NCI-H187 treated with DMSO at 0.1 percent for 48 hours (cell line): ENCODE measurements around the gene DPP6.

Experiments used
- DNase-seq: peaks from one replicate; lab custom pipeline; 2025; lab: John Stamatoyannopoulos, UW

Gene DPP6

DNA sequence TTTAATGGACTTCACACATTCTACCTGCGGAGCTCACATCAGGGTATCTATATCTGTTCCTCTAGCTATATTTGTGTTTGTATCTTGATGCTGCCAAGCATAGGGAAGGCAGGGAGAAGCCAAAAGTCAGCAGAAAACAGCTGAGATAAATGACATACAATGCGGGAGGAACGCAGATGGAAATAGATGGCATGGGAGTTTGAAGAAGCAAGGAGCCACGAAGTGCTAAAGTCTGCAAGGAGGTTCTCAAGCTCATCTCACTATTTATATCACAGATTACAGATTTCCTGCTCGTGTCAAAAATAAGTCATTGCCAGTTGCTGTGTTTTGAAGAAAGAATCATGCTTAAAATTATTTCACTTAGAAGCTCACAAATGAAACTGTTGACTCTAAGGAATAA, 180.5 kb downstream of the DPP6 start:
- DNase-seq, result no peak

GRCh38 chr7:154241988-154242387, 189.8 kb downstream of the DPP6 start:
- DNase-seq, result no peak

DNA sequence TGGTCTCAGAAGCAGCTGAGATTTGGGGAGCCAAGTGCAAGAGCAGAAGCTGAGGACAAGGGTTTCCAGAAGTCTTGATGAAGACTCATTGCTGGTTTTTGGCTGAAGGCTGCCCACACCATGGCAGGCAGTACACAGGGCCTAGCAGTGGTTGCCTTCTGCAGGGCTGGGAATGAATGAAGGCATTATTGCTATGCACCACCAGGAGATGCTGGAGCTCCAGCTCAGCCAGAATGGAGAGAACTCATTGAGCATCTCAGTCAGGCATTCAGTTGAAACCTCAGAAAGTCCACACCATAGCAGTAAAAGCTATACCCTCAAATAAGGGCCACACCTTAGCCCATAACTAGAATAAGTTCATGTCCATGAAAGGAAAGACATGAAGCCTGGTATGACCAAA, 190.5 kb downstream of the DPP6 start:
- DNase-seq, result no peak

- no peak for DNase-seq
These were observed 199.8 kb downstream of the DPP6 start for GRCh38 chr7:154252046-154252445.

DNA sequence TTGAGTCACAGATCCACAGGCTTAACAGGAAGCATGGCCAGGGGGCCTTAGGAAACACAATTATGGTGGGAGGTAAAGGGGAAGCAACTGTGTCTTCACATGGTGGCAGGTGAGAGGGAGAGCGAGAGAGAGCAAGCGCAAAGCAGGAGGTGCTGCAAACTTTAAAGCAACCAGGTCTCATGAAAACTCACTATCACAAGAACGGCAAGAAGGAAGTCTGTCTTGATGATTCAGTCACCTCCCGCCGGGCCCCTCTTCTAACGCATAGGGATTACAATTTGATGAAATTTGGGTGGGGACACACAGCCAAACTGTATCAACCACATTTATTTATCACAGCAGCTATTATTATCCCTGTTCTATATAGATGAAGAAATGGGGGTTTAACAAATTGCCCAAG, 201.6 kb downstream of the DPP6 start:
- DNase-seq, result no peak

DNA sequence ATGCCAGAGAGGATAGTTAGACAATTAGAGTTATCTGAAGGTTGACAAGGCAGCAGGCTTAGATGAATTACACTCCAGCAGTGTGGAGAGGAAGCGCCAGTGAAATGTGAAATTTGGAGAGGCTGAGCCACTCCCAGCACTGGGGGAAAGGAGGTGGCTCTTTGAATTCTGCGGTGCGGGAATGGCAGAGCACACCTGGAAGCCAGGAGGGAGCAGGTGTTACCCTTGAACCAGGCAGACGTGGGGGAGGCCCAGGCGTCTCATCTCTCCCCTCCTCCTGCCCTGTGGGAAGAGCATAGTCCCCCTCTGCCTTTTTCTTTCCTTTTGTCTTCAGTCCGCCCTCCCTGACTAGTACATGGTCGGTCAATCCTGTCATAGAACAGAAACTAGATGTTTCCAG, 203.1 kb downstream of the DPP6 start:
- DNase-seq, result peak; percentile 83

DNA sequence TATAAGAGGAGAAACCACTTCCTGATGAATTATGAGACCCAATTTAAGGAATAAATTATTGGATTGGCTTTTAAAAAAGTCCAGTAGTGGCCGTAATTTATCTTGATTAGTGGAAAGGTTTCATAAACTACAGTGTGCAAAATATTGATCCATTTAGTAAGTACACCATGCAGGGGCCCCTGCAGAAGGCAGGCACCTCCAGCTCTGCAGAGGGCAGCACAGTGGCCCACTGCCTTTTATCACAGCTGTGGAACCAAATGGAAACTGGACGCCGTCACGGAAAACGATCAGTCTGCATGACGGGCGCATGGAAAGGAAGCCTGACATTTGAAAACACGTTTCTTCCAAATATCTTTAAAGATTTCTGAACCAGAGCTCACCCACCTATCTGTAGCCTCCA, 204.0 kb downstream of the DPP6 start:
- DNase-seq, result no peak

DNA sequence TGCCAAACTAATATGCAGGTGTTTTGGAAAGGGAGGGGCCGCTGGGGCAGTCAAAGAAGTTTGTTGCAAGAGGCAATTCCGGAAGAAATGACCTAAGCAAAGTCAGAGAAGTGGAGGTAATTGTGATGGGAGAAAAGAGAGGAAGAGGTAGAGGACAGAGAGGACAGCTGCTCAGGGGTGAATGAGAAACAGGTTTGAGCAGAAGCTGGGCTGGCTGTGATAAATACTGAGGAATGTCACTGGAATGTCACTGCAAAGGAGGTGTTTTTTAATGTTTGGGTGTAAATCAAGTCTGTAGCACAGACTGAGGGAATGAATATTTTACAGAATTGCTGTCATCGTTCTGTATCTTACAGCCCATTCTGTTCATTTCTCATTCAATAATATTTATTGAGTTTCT, 207.2 kb downstream of the DPP6 start:
- DNase-seq, result no peak

DNA sequence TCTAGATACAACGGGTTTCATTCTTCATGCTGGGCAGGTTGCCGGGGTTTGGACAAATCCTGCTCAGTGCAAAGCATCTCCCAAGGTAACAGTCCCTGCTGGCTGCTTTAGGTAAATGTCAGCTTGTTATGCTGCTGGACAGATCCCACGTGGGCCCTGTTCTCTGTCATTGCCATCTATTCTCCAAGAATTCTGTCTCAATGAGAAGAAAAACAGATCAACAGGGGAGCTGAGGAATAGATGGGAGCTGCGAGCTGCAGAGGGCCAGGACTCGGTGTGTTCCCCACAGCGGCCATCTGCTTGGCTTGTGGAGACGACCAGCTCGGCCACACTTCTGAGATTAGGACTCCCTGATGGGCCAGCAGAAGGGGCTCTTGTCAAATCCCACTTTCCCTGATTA, 235.2 kb downstream of the DPP6 start:
- DNase-seq, result no peak

DNA sequence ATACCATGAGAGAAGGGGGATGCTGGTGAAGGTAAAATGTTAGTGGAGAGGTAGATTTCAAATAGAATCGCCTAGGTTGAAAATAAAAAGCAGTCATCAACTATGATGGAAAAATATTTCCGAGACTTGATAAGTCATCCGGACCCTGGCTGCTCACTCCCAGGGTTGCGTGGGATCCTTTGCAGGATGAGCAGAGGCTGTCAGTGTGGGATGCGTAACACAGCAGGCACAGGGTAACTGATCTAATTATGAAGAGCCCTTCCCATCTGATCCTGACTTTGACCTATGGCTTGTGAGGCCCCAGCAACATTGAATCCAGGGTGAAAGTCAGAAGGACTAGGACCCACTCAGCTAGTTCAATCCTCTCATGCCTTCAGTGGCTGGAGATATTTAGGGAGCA, 236.9 kb downstream of the DPP6 start:
- no peak for DNase-seq

- DNase-seq, result no peak
These were observed 244.2 kb downstream of the DPP6 start for GRCh38 chr7:154296443-154296842.

GRCh38 chr7:154299736-154300135, 247.5 kb downstream of the DPP6 start:
- DNase-seq, result no peak

- no peak for DNase-seq
These were observed 250.2 kb downstream of the DPP6 start for GRCh38 chr7:154302380-154302779.

DNA sequence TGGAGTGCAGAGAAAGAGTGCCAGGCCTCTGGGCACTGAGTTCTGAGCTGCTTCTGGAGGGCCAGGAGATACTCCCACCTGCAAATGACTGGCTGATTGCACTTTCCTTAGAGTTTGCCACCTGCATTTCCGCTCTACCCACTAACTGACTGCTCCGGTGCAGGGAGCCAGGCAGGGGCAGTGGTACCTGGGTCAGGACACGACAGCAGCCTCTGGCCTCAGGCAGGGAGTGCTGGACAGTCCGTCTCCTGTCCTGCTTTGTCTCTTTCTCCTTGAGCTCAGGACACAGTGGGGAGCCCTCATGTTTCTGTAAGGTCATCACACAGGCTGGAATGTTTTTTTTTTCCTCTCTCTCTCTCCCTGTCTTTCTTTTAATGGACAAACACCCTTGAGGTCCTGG, 252.0 kb downstream of the DPP6 start:
- DNase-seq, result no peak

- no peak for DNase-seq
These were observed 252.8 kb downstream of the DPP6 start for GRCh38 chr7:154304740-154305700.

DNA sequence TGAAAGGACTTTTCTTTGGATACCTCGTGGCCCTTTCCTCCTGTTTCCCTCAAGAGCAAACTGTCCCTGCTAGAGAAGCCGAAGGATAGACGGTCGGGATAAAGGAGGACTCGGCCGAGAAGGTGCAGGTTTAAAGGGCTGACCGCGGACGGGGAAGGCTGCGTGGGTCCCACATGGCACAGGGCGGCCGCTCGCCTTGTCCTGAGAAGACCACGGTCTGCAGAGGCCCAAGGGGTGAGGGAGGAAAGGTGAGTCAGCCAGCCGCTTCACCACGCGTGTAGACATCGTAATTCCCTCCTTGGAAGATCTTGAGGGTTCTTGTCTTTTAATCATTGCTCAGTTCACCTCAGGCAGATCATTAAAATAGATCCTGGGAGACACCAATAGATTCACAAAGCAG, 253.8 kb downstream of the DPP6 start:
- no peak for DNase-seq

DNA sequence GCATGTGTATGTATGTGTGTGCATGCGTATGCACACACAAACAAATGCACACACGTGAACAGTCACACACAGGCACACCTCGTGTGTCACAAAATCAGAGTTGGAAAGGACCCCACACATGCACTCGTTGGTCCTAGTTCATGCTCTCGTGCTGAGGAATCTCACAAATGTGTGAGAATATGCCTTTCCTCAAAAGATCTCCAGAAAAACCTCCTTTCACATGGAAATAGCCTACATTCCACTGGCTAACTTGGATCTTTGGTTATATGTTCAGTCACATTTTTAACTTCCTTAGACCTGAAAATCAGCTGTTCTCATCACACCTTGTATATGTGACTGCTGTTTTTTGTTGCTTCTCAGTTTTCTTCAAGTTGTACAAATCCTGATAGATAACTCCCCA, 256.7 kb downstream of the DPP6 start:
- no peak for DNase-seq

DNA sequence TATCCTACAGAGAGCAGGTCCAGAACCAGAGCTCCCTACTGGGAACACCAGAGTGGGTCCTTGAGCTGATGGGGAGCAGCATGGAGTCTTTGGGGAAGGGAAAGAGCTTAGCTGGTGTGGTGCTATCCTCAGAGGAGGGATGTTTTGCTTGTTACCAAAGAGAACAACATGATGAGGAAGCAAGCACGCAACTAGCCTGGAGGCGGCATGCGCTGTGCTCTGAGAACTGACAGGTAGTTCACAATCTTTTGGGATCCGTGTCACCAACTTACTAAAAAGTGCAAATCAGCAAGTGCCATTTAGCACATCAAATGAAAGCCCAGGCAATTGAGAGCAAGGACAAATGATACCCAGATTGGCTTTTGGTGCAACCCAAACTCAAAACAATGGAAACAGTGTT, 257.9 kb downstream of the DPP6 start:
- DNase-seq, result no peak

DNA sequence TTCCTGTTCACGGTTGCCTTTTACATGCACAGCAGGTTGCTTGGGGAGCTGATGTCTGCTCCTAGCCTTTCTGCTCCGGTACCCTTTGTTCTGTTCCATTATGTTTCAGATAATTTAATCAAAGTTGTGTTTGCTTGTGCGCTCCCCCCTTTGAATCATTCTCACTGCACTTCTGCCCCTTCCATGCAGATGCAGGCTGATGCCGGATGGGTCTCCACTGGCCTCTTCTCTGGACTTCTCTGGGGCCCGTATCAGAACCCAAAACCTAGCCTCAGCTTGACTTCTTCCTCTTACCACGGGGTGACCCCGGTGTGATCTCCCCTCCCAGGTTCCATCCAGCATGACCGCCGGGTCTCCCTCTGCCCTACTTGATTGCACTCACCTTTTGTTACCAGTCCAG, 272.0 kb downstream of the DPP6 start:
- no peak for DNase-seq

DNA sequence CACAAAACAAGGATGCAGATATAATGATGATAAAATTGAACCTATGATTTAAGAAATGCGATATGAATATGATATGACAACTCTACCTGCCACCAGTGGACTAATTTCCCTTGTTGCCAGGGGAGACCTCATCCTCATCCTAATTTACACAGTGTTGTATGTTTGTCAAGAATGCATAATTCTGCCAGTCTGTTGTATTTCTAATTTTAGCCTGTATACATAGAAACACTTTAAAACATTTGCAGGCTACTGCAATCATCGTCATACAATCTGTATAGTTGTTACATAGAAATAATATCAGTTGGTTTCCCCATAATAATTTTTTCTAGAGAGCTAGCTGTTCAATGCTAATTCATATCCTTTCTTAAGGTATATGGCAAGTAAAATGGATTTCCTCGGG, 274.2 kb downstream of the DPP6 start:
- no peak for DNase-seq

- DNase-seq, result no peak
These were observed 278.1 kb downstream of the DPP6 start for GRCh38 chr7:154330318-154330717.

GRCh38 chr7:154332811-154333580, 280.8 kb downstream of the DPP6 start:
- no peak for DNase-seq

DNA sequence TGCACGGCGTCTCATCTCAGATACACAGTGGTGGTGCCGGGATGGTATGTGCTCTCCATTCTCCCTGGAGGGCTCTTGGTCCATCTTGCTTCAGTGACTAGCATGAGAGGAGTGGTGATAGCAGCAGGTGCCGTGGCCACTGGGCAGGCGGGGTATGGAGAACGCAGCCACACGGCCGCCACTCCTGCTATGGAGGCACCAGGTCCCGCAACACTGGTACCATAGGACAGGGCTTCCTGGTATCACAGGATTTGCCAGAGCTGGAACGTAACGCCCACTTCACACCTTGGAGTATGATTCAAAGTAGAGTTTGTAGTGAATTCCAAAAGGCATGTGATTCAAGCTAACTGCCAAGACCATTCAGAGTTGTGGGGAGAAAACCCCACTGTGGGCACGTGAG, 284.1 kb downstream of the DPP6 start:
- no peak for DNase-seq
